Loucy (cell line): ENCODE results near the gene EHMT2.

Experiments
- H2AFZ ChIP-seq: fragments of 200-600 bp; sonication (generic); 2 replicates; pipeline ENCODE4 v1.6.0; 2016; ENCODE audit warnings: antibody characterized with exemption, mild to moderate bottlenecking, low read length, moderate library complexity
- H3F3A ChIP-seq: fragments of 200-600 bp; 2 replicates; pipeline ENCODE4 v1.6.0; 2016; ENCODE audit warnings: antibody characterized with exemption, low read depth, mild to moderate bottlenecking
- H3K27me3 ChIP-seq: fragments of 200-600 bp; sonication (generic); 2 replicates; pipeline ENCODE4 v1.6.1; 2014; ENCODE audit warnings: low read length, mild to moderate bottlenecking; ENCODE audit not compliant: insufficient read depth, poor library complexity, severe bottlenecking
- H3K36me3 ChIP-seq: fragments of 200-600 bp; sonication (generic); 2 replicates; pipeline ENCODE4 v1.6.1; 2016; ENCODE audit warnings: low read length; ENCODE audit not compliant: insufficient read depth
- H3K4me1 ChIP-seq: fragments of 200-600 bp; sonication (generic); 2 replicates; pipeline ENCODE4 v1.5.1; 2014; ENCODE audit warnings: low read length, mild to moderate bottlenecking; ENCODE audit not compliant: insufficient read depth, poor library complexity, severe bottlenecking
- H3K4me2 ChIP-seq: fragments of 200-600 bp; sonication (generic); 2 replicates; pipeline ENCODE4 v1.6.0; 2014; ENCODE audit warnings: antibody characterized with exemption, low read length, low read depth, mild to moderate bottlenecking; ENCODE audit not compliant: poor library complexity, severe bottlenecking
- H3K4me3 ChIP-seq: fragments of 200-600 bp; sonication (generic); 2 replicates; pipeline ENCODE4 v1.5.1; 2014; ENCODE audit warnings: low read length, mild to moderate bottlenecking, mixed read lengths; ENCODE audit not compliant: poor library complexity, severe bottlenecking
- H3K79me2 ChIP-seq: fragments of 200-600 bp; sonication (generic); 2 replicates; pipeline ENCODE4 v1.6.1; 2014; ENCODE audit warnings: low read length; ENCODE audit not compliant: insufficient read depth
- H3K9ac ChIP-seq: fragments of 200-600 bp; sonication (generic); 2 replicates; pipeline ENCODE4 v1.6.0; 2014; ENCODE audit warnings: mild to moderate bottlenecking, low read depth, low read length, moderate library complexity; ENCODE audit not compliant: poor library complexity, severe bottlenecking
- H3K9me2 ChIP-seq: fragments of 200-600 bp; sonication (generic); replicated peaks from 2 replicates; pipeline ENCODE4 v1.6.1; 2016; ENCODE audit warnings: low read depth, low read length, mixed read lengths
- H3K9me3 ChIP-seq: fragments of 200-600 bp; sonication (generic); 2 replicates; pipeline ENCODE4 v1.6.1; 2014; ENCODE audit warnings: mild to moderate bottlenecking, antibody characterized with exemption, low read length, low read depth; ENCODE audit not compliant: insufficient read depth
- H4K20me1 ChIP-seq: fragments of 200-600 bp; sonication (generic); 2 replicates; pipeline ENCODE4 v1.6.0; 2014; ENCODE audit warnings: antibody characterized with exemption, low read length, mild to moderate bottlenecking; ENCODE audit not compliant: insufficient read depth, poor library complexity, severe bottlenecking
- CTCF ChIP-seq: fragments of 200-600 bp; sonication (generic); conservative IDR thresholded peaks from 2 replicates; pipeline ENCODE4 v1.5.1; 2014; ENCODE audit warnings: mild to moderate bottlenecking, antibody characterized with exemption, low read length
- EZH2phosphoT487 ChIP-seq: fragments of 200-600 bp; IDR thresholded peaks from 2 replicates; pipeline ENCODE4 v1.6.1; 2018; ENCODE audit warnings: antibody characterized with exemption, mild to moderate bottlenecking, moderate library complexity, borderline replicate concordance

EHMT2 gene

DNA sequence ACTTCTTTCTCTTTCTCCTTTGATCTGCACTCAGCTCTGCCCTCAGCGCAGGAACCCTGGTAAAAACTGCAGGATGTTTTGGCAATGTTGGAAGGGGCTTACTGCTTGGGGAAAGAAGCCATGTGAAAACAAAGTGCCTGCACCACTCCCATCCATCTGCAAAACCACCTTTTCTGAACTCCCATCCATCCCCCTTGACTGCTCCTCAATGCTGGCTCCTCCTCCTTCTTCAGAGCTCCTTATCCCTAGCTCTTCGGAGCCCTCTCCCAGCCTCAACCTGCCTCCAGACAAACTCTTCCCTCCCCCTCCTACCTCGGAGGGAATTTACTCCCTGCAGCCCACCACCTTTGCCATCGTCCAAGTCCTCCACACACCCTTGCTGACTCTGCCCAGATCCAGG, 8.6 kb upstream of the EHMT2 start:
- peaks cover 10% of the 10 kb centered on the region for H3K4me1 ChIP-seq
- H3K79me2 ChIP-seq = peaks cover 7% of the 10 kb centered on the region; the same call in 1 of the 2 replicates
- no peaks in the 10 kb centered on the region for H3K36me3 ChIP-seq
- no peaks in the 10 kb centered on the region for H3K9me2 ChIP-seq
- no peak overlapping the region for H3K9ac ChIP-seq
- H4K20me1 ChIP-seq = no peaks in the 10 kb centered on the region
- H2AFZ ChIP-seq = no peak overlapping the region
- no peak overlapping the region for H3K4me3 ChIP-seq
- no peaks in the 10 kb centered on the region for H3K9me3 ChIP-seq
- H3F3A ChIP-seq = no peaks in the 10 kb centered on the region; the same call in 1 of the 2 replicates
- no peak overlapping the region for H3K4me2 ChIP-seq
- TF ChIP-seq EZH2phosphoT487 = no peak
- no peak for TF ChIP-seq CTCF
- H3K27me3 ChIP-seq = no peaks in the 10 kb centered on the region

DNA sequence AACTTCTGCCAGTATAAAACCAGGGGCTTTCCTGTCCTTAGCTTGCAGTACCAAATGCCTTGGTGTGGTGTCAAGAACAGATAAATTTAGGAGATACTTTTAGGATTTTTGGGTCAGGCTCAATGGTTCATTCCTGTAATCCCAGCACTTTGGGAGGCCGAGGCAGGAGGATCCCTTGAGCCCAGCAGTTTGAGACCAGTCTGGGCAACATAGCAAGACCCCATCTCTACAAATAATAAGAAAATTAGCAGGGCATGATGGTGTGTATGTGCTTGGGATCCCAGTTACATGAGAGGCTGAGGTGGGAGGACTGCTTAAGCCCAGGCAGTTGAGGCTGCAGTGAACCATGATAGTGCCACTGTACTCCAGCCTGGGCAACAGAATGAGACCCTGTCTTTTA, 7.5 kb upstream of the EHMT2 start:
- Histone ChIP-seq H2AFZ (no peak overlapping the region), H3K27me3 (no peaks in the 10 kb centered on the region), H3K9me3 (no peaks in the 10 kb centered on the region), H3K79me2 (peaks cover 15% of the 10 kb centered on the region; the same call in 1 of the 2 replicates), H4K20me1 (no peaks in the 10 kb centered on the region), H3K9me2 (no peaks in the 10 kb centered on the region), H3K36me3 (no peaks in the 10 kb centered on the region), H3K4me3 (no peak overlapping the region), H3K4me1 (peaks cover 13% of the 10 kb centered on the region), H3F3A (no peaks in the 10 kb centered on the region; the same call in 1 of the 2 replicates), H3K9ac (no peak overlapping the region), H3K4me2 (no peak overlapping the region)
- no peak for TF ChIP-seq CTCF
- TF ChIP-seq EZH2phosphoT487 = no peak

DNA sequence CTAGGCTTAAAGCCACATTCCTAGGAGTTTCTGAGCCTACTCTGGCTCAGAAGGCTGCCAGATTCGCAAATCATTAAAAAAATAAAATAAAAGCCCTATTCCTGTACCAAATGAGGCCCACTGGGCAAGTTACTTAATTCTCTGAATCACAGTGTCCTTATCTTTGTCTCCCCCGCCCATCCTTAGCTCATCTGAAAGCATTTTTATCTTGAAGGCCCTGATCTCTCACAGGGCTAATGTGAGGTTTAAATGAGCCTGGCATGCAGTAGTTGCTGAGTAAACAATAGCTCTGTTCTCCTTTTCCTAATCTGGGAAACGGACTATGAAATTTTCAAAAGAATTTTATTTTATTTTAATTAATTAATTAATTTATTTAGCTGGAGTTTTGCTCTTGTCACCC, 6.5 kb upstream of the EHMT2 start:
- TF ChIP-seq EZH2phosphoT487 (no peak), CTCF (no peak)
- H3K4me3 ChIP-seq = no peak overlapping the region
- peaks cover 2% of the 10 kb centered on the region for H4K20me1 ChIP-seq
- H3K4me2 ChIP-seq = no peak overlapping the region
- H3K9me2 ChIP-seq = no peaks in the 10 kb centered on the region
- H3K79me2 ChIP-seq = peaks cover 25% of the 10 kb centered on the region; the same call in 1 of the 2 replicates
- H3K4me1 ChIP-seq = peaks cover 13% of the 10 kb centered on the region
- no peaks in the 10 kb centered on the region for H3K27me3 ChIP-seq
- H3F3A ChIP-seq = no peaks in the 10 kb centered on the region; the same call in 1 of the 2 replicates
- H2AFZ ChIP-seq = no peak overlapping the region
- no peaks in the 10 kb centered on the region for H3K36me3 ChIP-seq
- no peak overlapping the region for H3K9ac ChIP-seq
- no peaks in the 10 kb centered on the region for H3K9me3 ChIP-seq
